ENCODE measurements around the gene GABRB3.

Gene GABRB3

GRCh38 chr15:26771168-26771567 is 1.7 kb downstream of the GABRB3 start:
- in situ Hi-C loops (cut with HindIII; ENCODE audit: low pct_unique_long_range_greater_than_20kb, low sequenced_read_pairs) = no loop called here
- TF ChIP-seq JUND (IDR thresholded peaks at IDR 0.05; ENCODE audit: low read depth) = no peak
- no peak for DNase-seq (ENCODE audit: low read depth in 1 of 2, low spot score in 1 of 2)

DNA sequence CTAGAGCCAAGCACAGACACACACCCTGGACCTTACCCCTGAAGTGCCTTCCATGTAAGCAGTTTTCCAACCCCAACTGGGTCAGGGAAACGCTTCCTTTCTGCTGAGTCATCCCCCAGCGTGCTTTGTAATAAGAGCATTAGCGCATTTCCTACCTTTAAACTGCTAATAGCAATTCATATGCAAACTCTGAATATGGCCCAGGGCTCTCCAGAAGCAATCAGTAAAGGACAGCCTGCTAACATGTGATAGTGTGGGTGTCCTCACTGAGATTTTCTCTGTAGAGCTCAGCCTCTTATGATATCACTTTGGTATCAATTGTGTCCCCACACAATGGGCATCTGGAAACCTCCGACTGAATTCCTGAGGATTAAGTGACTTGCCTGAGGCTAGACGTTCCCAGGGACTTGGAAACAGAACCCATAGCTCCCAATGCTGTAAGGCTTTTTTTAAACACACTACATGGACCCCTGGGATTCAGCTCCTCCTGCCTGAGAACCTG is 5.6 kb downstream of the GABRB3 start:
- no peak for DNase-seq (ENCODE audit: low read depth in 1 of 2, low spot score in 1 of 2)
- TF ChIP-seq JUND (IDR thresholded peaks at IDR 0.05; ENCODE audit: low read depth) = no peak
- in situ Hi-C loops (cut with HindIII; ENCODE audit: low pct_unique_long_range_greater_than_20kb, low sequenced_read_pairs) = no loop called here

DNA sequence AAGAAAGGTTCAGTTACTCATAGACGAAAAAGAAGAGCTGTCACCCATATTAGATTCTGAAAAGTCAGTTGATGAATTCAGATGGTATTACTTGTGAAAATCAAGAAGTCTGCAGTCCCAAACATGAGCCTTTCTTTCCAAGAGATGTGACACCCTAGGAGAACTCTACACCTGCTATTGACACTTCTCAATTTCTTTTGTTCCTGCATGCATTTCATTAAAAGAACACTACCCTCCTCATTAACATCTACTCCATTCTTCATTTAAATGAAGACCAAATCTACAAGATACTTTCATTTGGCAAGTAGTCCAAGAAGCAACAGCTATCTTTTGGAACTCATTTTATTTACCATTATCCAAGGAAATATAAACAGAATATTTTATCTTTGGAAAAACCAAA is 6.6 kb downstream of the GABRB3 start:
- in situ Hi-C loops (cut with HindIII; ENCODE audit: low pct_unique_long_range_greater_than_20kb, low sequenced_read_pairs) = no loop called here
- no peak for TF ChIP-seq JUND (IDR thresholded peaks at IDR 0.05; ENCODE audit: low read depth)
- no peak for DNase-seq (ENCODE audit: low read depth in 1 of 2, low spot score in 1 of 2)

DNA sequence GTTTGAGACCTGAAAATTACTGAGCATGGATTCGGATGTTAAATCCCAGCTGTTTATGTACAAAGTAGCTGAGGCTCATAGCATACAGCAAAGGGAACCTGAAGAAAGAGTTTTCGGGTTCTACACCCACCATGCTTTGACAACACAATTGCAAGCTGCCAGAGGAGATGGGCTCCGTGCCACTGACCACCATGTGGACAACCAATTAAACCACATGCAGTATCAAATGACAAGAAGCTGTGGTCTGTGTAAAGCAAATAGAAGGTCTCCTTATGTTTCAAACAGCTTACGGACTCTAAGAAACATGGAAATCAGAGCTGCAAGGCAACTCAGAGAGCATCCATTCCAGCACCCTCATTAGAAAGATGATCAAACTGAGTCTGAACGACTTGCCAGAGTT is 12.9 kb downstream of the GABRB3 start:
- DNase-seq (ENCODE audit: low read depth in 1 of 2, low spot score in 1 of 2) = no peak
- in situ Hi-C loops (cut with HindIII; ENCODE audit: low pct_unique_long_range_greater_than_20kb, low sequenced_read_pairs) = no loop called here
- TF ChIP-seq JUND (IDR thresholded peaks at IDR 0.05; ENCODE audit: low read depth) = no peak

- no peak for DNase-seq (ENCODE audit: low read depth in 1 of 2, low spot score in 1 of 2)
- no peak for TF ChIP-seq JUND (IDR thresholded peaks at IDR 0.05; ENCODE audit: low read depth)
- in situ Hi-C loops (cut with HindIII; ENCODE audit: low pct_unique_long_range_greater_than_20kb, low sequenced_read_pairs) = no loop called here
These were observed 14.8 kb downstream of the GABRB3 start for GRCh38 chr15:26758079-26758478.

DNA sequence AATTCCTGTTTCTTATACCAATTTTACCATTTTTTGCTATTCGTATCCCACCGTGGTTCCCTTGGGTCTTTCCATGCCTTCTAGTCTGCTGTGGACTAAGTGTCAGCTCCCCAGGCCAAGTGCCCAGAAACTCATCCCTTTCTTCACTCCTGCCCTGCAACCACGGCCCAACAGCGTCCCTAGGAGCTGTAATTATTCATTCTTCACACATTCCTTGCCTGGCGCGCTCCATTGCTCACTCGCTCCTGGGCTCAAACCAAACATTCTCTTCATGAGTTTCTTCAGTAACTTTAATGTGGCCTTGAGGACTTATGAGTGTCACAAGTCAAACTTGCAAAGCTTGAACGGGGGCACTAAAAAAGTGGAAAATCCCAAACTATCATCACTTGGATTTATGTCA is 15.7 kb downstream of the GABRB3 start:
- TF ChIP-seq JUND (IDR thresholded peaks at IDR 0.05; ENCODE audit: low read depth) = no peak
- in situ Hi-C loops (cut with HindIII; ENCODE audit: low pct_unique_long_range_greater_than_20kb, low sequenced_read_pairs) = no loop called here
- DNase-seq (ENCODE audit: low read depth in 1 of 2, low spot score in 1 of 2) = no peak

DNA sequence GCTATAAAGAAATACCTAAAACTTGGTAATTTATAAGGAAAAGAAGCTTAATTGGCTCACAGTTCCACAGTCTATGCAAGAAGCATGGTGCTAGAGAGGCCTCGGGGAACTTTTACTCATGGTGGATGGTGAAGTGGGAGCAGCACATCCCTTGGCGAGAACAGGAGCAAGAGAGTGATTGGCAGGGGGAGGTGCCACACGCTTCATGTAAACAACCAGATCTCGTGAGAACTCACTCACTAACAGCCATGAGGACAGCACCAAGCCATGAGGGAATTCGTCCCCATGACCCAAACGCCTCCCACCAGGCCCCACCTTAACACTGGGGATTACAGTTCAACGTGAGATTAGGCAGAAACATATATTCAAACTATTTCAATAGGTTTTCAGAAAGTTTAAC is 28.0 kb downstream of the GABRB3 start:
- no peak for DNase-seq (ENCODE audit: low read depth in 1 of 2, low spot score in 1 of 2)
- no peak for TF ChIP-seq JUND (IDR thresholded peaks at IDR 0.05; ENCODE audit: low read depth)
- in situ Hi-C loops (cut with HindIII; ENCODE audit: low pct_unique_long_range_greater_than_20kb, low sequenced_read_pairs) = no loop called here

- DNase-seq (ENCODE audit: low read depth in 1 of 2, low spot score in 1 of 2) = no peak
- no peak for TF ChIP-seq JUND (IDR thresholded peaks at IDR 0.05; ENCODE audit: low read depth)
- in situ Hi-C loops (cut with HindIII; ENCODE audit: low pct_unique_long_range_greater_than_20kb, low sequenced_read_pairs) = no loop called here
These were observed 33.1 kb downstream of the GABRB3 start for GRCh38 chr15:26739791-26740190.

- in situ Hi-C loops (cut with HindIII; ENCODE audit: low pct_unique_long_range_greater_than_20kb, low sequenced_read_pairs) = no loop called here
- no peak for DNase-seq (ENCODE audit: low read depth in 1 of 2, low spot score in 1 of 2)
- no peak for TF ChIP-seq JUND (IDR thresholded peaks at IDR 0.05; ENCODE audit: low read depth)
These were observed 33.9 kb downstream of the GABRB3 start for GRCh38 chr15:26738996-26739395.

- no peak for DNase-seq (ENCODE audit: low read depth in 1 of 2, low spot score in 1 of 2)
These were observed 36.2 kb downstream of the GABRB3 start for GRCh38 chr15:26736502-26737248.

GRCh38 chr15:26731965-26732364 is 40.9 kb downstream of the GABRB3 start:
- DNase-seq (ENCODE audit: low read depth in 1 of 2, low spot score in 1 of 2) = no peak
- no peak for TF ChIP-seq JUND (IDR thresholded peaks at IDR 0.05; ENCODE audit: low read depth)
- in situ Hi-C loops (cut with HindIII; ENCODE audit: low pct_unique_long_range_greater_than_20kb, low sequenced_read_pairs) = no loop called here

More at GRCh38 chr15:26736502-26737248, 36.2 kb downstream of the GABRB3 start:
- in situ Hi-C loops (cut with HindIII; ENCODE audit: low pct_unique_long_range_greater_than_20kb, low sequenced_read_pairs) = no loop called here
- TF ChIP-seq JUND (IDR thresholded peaks at IDR 0.05; ENCODE audit: low read depth) = no peak

- no peak for DNase-seq (ENCODE audit: low read depth in 1 of 2, low spot score in 1 of 2)
- in situ Hi-C loops (cut with HindIII; ENCODE audit: low pct_unique_long_range_greater_than_20kb, low sequenced_read_pairs) = no loop called here
- TF ChIP-seq JUND (IDR thresholded peaks at IDR 0.05; ENCODE audit: low read depth) = no peak
These were observed 43.3 kb downstream of the GABRB3 start for GRCh38 chr15:26729581-26729980.

- DNase-seq (ENCODE audit: low read depth in 1 of 2, low spot score in 1 of 2) = no peak
- TF ChIP-seq JUND (IDR thresholded peaks at IDR 0.05; ENCODE audit: low read depth) = no peak
- in situ Hi-C loops (cut with HindIII; ENCODE audit: low pct_unique_long_range_greater_than_20kb, low sequenced_read_pairs) = no loop called here
These were observed 43.8 kb downstream of the GABRB3 start for GRCh38 chr15:26729030-26729429.

Measured in T47D (cell line).